ENCODE measurements around the gene NRG3.

The NRG3 gene

DNA sequence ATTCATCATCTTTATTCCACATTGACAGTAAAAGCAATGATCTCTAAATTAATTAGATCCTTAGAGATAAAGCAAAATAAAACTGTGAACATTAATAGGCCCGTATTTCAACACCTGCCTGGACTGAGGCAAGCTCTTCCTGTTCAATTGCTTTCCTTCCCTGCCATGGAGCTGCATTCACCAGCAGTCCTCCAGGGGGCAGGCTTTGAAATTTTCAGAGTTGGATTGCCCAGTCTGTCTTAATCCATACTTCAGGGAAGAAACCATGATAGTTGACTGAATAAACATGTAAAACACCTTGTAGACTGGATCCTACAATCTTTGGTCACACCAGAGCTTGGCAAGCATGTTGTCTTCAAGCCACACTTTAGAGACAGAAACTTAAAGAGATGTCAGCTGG, 936.6 kb downstream of the NRG3 start:
- no peak for DNase-seq (ENCODE audit: extremely low read depth, insufficient read length)
- TF ChIP-seq, protein P1, sequence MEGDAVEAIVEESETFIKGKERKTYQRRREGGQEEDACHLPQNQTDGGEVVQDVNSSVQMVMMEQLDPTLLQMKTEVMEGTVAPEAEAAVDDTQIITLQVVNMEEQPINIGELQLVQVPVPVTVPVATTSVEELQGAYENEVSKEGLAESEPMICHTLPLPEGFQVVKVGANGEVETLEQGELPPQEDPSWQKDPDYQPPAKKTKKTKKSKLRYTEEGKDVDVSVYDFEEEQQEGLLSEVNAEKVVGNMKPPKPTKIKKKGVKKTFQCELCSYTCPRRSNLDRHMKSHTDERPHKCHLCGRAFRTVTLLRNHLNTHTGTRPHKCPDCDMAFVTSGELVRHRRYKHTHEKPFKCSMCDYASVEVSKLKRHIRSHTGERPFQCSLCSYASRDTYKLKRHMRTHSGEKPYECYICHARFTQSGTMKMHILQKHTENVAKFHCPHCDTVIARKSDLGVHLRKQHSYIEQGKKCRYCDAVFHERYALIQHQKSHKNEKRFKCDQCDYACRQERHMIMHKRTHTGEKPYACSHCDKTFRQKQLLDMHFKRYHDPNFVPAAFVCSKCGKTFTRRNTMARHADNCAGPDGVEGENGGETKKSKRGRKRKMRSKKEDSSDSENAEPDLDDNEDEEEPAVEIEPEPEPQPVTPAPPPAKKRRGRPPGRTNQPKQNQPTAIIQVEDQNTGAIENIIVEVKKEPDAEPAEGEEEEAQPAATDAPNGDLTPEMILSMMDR (IDR thresholded peaks at IDR 0.05; ENCODE audit: insufficient read depth, low read length, poor library complexity, severe bottlenecking), result peak; percentile 66

DNA sequence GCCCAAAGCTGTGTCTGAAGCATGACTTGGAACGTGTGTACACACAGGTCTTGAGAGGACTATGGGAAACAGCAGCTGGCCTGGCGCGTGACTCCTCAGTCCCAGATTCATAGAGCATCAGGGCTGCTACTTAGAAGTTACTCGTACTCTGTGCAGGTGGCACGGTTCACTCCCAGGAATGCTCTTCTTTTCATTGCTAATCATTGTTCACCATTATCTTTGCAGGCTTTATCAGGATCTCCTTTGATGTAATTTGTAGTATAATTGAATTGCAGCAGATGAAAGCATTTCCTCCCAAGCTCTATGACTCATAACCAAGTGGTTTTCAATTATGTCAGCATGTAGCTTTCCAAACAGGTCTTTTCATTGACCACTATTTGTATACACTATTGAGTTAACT, 938.9 kb downstream of the NRG3 start:
- Histone ChIP-seq H3K36me3 (ENCODE audit: control insufficient read depth, insufficient read depth, low read length) (no peaks in the 10 kb centered on the region), H3K27me3 (replicated peaks; ENCODE audit: control insufficient read depth, insufficient read depth, low read length) (no peaks in the 10 kb centered on the region), H3K4me3 (replicated peaks; ENCODE audit: low read depth, low read length) (no peak overlapping the region)
- no peak for DNase-seq (ENCODE audit: extremely low read depth, insufficient read length)
- TF ChIP-seq, protein P1 (IDR thresholded peaks at IDR 0.05; ENCODE audit: insufficient read depth, low read length, poor library complexity, severe bottlenecking), result no peak

More for the DNA sequence above, 936.6 kb downstream of the NRG3 start:
- Histone ChIP-seq H3K4me3 (replicated peaks; ENCODE audit: low read depth, low read length) (no peak overlapping the region), H3K36me3 (ENCODE audit: control insufficient read depth, insufficient read depth, low read length) (no peaks in the 10 kb centered on the region), H3K27me3 (replicated peaks; ENCODE audit: control insufficient read depth, insufficient read depth, low read length) (no peaks in the 10 kb centered on the region)

DNA sequence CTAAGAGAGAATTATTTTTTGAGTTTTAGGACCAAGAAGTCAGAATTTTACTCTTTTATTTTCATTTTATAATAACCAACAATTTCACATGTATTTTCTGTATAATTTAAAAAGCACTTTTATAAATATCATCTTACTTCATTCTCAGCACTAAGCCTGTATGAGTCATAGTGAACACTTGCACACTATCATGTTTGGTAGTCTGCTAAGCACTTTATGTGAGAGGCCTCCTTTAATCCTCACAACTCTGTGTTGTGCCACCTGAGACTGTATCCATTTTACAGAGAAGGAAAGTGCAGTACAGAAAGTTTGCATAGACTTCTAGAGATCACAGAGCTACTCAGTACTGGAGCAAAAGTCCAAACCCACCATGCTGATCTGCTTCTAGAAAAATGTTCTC, 939.6 kb downstream of the NRG3 start:
- Histone ChIP-seq H3K36me3 (ENCODE audit: control insufficient read depth, insufficient read depth, low read length) (no peaks in the 10 kb centered on the region), H3K27me3 (replicated peaks; ENCODE audit: control insufficient read depth, insufficient read depth, low read length) (no peaks in the 10 kb centered on the region), H3K4me3 (replicated peaks; ENCODE audit: low read depth, low read length) (no peak overlapping the region)
- TF ChIP-seq, protein P1 (IDR thresholded peaks at IDR 0.05; ENCODE audit: insufficient read depth, low read length, poor library complexity, severe bottlenecking), result no peak
- no peak for DNase-seq (ENCODE audit: extremely low read depth, insufficient read length)

DNA sequence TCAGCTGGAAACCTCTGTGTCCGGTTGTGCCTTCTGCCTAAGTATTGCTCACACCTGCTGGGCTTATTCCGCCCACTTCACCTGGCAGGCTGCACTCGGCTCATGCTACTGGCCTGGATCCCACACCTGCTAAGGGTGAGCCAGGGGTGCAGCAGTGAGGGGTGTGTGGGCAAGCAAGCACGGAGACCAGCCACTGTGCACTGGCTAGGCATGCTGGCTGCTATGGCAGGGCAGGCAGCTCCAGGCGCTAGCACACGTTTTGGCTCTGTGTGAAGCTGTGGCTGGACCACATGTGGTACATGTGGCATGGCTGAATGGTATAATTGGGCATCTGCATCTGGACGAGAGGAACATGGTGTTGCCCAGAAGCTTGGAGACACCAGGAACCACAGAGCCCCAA, 940.7 kb downstream of the NRG3 start:
- no peaks in the 10 kb centered on the region for H3K27me3 ChIP-seq (replicated peaks; ENCODE audit: control insufficient read depth, insufficient read depth, low read length)
- no peaks in the 10 kb centered on the region for H3K36me3 ChIP-seq (ENCODE audit: control insufficient read depth, insufficient read depth, low read length)
- TF ChIP-seq, protein P1 (IDR thresholded peaks at IDR 0.05; ENCODE audit: insufficient read depth, low read length, poor library complexity, severe bottlenecking), result no peak
- DNase-seq (ENCODE audit: extremely low read depth, insufficient read length), result no peak
- no peak overlapping the region for H3K4me3 ChIP-seq (replicated peaks; ENCODE audit: low read depth, low read length)

DNA sequence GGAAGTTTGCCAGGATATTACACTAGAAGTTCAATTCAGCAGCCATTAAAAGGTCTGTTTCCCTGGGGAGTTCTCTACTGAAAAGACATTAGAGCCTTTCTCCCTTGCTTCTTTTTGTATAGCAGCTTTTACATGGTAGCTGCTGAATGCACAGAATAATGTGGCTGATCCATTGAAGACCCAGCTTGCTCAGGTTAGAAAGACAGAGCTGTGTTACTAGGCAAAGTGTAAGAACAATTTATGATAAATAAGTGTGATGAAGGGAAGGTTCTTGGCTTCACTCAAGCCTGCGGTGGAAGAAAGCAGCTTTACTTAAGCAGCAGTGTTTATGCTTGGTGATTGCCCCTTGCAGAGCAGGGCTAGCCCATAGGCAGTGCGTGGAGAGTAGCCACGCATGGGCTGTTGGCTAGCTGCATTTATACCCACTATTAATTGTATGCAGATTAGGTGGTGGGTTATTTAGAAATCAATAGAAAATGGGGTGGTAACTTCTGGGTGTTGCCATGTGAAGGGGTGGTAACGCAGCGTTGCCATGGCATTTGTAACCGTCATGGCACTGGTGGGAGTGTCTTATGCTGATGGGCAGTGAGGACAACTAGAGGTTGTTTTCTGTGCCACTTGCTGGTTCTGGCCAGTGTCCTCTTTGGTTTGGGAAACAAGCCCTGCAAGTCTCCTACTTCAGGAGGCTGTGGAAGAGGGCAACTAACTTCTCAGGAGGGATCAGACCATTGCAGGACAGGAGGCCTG, 942.9 kb downstream of the NRG3 start:
- H3K27me3 ChIP-seq (replicated peaks; ENCODE audit: control insufficient read depth, insufficient read depth, low read length), result no peaks in the 10 kb centered on the region; the same call in 1 of the 2 replicates
- TF ChIP-seq, protein P1 (IDR thresholded peaks at IDR 0.05; ENCODE audit: insufficient read depth, low read length, poor library complexity, severe bottlenecking), result no peak
- no peaks in the 10 kb centered on the region for H3K36me3 ChIP-seq (ENCODE audit: control insufficient read depth, insufficient read depth, low read length)
- H3K4me3 ChIP-seq (replicated peaks; ENCODE audit: low read depth, low read length), result no peak overlapping the region
- DNase-seq (ENCODE audit: extremely low read depth, insufficient read length), result no peak
